Kidney glomerular epithelial cell (primary cell): ENCODE results near the gene ANKRD33B.

Experiments used
- DNase-seq: peaks from one replicate; lab custom pipeline; 2025; lab: John Stamatoyannopoulos, UW

The ANKRD33B gene

DNA sequence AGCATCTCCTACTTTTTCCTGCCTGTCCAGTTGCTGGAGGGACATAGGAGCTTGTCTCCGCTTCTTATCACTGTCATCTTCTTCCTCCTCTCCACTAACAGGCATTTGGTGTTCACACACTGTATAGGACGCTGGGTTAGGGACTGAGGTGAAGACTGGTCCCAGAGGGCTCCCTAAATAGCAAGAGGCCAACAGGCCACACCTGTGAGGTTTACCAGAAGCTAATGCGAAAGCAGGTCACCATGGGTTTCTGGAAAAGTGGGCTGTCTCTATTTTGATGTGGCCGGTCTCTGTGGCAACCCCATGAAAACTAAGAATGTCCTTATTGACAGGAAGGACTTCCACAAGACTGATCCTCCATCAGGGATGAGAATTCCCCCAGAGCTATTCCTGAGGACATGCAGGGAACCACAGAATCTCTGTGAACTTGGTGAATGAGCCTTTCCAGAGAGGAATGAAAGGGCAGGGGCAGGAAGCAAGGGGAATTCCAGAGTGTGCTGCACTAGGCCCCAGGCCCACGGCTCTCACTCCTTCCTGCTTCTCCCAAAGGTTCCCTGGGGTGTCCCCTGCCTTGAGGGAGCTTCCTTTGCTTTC, 135.5 kb downstream of the ANKRD33B start:
- no peak for DNase-seq

DNA sequence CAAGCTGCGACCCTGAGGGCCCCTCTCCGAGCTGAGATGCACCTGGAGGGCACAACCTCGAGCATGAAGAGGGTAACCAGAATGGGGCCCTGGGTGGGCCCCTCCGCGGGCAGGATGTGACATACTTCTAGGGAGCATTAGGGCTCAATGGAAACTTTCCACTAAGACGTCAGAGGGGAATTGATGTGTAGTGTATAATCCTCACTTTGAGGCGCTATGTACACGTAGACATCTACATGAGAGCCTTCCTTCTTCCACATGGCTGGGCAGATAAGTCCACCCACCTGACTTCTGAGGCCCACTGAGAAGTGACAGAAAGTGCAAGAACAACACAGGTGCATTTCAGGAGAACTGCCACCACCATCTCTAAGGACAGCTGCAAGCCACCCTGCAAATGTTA, 136.1 kb downstream of the ANKRD33B start:
- DNase-seq, result no peak

DNA sequence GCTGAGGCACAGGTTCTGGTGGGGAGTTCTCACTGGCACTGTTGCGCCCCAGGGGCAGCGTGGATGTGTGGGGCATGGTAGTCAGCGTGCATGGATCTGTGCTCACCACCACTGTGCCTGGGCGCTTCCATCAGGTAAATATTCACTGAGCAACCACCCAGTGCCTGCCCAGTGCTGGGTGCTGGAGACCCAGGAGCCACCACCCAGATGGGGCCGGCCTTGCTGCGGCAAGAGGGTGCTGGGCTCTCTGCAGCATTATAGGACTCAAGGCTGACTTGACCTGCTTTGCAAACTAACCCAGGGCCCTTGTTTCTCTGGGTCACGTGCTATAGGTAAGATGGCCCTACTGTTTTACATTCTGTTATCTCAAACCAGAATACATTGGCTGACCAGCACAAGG, 136.6 kb downstream of the ANKRD33B start:
- no peak for DNase-seq

DNA sequence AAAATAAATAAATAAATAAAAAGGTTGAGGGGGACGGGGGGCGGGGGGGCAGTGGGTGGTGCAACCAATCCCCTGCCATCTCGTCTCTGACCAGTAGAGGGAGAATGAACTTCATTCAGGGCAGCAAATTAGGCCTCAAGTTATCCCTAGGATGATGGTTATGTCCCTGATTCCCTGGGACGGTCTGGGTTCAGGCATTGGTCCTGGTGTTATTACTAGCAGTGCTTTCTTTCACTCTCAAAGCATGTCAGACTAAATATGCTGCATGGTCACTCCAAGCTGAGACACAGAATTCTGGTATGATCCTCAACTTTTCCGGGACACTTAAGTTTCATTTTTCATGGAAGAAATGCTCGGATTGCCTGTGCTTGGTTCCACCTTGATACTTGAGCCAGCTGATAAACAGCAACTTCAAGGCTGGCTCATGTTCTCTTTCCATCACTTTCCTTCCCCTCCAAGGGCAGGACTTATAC, 137.7 kb downstream of the ANKRD33B start:
- DNase-seq, result peak; percentile 59

DNA sequence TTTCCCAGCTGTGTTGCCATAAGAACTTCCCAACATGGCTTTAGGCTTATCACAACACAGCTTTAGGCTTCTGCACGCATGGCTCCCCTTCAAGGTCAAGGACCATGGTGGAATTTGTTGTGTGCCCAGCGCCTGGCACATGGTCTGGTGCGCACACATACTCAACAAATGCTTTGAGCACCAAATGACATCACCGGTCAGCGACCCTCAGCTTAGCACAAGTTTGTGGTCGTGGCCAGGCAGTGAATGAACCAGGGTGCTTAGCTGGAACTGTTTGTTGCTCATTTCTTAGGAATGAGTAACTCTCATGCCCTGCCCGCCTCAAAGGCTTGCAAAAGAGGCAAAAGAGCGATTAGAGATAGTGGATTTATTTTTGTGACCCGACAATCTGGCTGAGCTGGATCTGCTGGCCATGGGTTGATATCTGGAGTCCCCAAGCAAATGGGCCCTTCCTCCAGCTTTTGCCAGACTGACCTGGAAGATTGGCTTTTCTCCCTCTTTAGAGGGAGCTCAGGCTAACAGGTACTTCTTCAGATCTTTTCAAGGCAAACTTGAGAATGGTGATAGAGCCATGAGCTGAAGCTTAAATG, 138.3 kb downstream of the ANKRD33B start:
- peak; percentile 96 for DNase-seq

DNA sequence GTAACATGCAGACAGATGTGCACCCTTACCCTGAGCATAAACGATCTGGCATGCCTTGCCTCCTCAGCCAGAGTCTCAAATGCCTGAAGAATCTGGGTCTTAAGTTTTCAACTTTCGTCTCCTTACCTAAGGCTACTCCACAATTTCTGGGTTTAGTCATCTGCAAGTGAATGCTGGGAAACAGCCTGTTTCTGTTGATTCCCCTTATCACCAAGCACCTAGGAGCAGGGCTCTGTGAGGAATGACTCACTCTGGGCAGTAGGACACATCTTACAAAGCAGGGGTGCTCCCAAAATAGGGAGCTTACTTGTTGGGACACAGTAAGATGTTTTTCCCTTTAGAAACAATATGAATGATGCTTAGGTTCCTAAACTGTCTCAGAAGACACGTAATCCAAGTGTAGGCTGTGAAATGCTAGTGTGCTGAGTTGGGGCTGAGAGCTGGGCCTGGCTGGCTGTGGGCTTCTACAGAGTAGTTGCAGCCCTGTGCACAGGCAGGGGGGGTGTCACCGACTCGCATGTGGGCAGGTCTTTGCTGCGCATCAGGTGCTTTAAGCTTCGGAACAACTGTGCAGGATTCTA, 139.1 kb downstream of the ANKRD33B start:
- DNase-seq, result peak; percentile 22

DNA sequence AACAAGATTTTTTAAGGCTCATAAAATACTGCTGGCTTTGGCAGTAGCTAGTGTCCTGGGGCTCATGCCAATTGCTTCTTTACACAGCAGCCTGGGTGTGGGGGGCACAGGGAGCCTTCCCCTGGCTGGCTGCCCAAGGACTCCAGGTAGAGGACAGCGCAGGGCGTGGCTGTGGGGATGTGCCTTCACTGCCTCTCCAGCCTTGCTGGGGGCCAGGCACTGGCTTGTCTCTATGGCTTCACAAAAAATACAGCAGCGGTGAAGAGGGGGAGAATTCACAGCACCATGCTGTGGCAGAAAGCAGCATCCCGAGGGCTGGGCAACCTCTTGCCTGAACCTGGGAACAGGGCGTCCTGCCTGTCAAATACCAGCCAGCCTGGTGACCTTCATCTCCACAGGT, 139.8 kb downstream of the ANKRD33B start:
- DNase-seq, result no peak

DNA sequence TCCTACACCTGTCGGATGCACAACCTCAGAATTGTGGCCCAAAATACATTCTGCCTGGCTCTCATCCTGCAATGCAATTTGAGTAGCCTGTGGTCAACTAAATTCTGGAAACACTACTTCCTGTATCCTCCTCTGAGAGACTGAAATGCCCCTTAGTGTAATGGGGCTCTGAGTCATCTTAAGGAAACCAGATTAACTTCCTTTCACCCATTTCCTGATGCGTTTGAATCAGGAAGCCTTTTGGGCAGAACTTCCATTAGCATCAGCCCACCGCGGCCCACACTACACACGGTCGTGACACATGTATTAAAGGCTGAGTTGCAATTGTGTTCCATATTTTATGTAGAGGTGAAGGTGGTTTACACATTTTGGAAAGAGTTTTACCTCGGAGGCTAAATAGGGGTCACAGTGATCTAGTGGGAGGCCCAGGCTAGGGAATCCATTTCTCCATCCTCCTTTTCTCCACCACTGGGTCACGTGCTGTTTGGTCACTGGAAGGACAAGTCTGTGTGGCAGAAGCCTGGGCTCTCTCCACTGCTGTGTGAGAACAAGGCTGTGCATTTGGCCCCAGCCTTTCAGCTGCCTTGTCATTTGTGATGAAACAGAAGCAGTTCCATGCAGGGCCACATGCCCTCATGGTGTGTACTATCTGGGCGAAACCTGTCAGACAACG, 141.2 kb downstream of the ANKRD33B start:
- DNase-seq, result no peak

DNA sequence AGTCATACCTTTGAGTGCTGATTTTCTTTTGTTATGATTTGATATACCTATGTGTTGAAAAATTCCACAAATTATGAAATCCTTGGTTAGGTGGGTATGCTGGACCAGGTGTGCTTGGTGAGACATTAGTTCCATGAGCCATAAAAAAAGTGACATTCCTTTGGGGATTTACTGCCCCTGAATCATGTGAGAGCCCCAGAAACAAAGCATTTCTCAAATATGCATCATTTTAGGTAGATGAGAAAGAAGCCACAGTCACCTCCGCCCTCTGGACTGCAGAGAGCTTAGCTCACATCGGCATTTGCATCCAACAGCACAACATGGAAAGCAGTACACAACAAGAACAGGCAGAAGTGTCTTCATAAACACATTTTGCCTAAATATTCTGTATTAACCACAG, 141.9 kb downstream of the ANKRD33B start:
- no peak for DNase-seq

DNA sequence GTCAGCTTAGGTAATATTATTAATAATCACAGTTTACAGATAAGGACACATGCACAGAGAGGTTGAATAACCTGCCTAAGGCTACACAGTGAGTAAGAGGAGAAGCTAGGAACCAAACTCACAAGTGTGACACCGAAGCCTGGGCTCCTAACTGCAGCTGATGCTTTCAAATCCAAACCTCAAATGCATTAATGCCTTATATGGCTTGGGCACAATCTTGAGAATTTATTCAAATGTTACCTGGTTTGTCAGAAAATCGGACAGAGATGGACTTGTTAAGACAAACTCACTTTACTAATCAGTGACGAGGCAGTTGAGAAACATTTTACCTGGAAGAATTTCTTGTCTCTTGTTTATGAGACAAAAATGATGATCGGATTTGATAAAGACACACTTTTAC, 142.5 kb downstream of the ANKRD33B start:
- DNase-seq, result no peak
